NCI-H128 (cell line): ENCODE measurements around the gene PSMB2.
A peak's percentile ranks its signal among the peaks of the same experiment; 100 is the strongest.
"Not testable (repeated sequence)": the region's sequence is repeated elsewhere in the genome, so short reads cannot be mapped to it uniquely, and the experiment has no call there.

Experiments
- DNase-seq: peaks from one replicate; lab custom pipeline; 2025; ENCODE audit not compliant: unreplicated experiment; lab: John Stamatoyannopoulos, UW

Gene PSMB2

DNA sequence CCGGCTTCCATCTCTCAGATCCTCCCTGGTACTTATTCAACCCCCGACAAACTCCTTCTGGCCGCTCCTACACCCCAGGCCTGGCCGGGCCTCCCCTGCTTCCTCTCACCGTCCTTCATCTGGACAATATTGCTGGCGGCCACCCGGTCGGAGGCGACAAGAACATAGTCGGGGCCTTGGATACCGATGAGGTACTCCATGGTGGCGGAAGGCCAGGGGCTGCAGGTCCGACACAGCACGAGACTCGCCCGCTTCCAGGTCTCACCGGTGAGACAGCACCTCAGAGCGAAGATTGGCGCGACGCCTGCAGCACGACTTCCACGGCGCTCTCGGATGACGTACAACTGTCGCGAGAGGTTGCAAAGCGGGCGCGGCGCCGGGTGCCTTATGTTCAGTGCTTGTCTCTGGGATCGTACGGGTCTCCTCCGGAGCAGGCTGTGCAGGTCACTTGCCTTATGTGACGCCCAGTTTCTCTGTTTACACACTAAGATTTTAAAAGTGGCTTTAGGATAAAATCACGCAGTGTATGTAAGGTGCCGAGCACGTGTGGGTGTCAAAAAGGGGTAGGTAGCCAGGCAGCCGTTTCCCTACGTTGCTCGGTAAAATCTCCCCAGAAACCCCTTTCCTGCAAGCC, at the start of gene PSMB2:
Gene PSMB2, minus strand, starts transcription at position 294 of the 634 bp plus-strand sequence. Its CDS starts 94 bp downstream, at position 200.
- peak; percentile 97 for DNase-seq

DNA sequence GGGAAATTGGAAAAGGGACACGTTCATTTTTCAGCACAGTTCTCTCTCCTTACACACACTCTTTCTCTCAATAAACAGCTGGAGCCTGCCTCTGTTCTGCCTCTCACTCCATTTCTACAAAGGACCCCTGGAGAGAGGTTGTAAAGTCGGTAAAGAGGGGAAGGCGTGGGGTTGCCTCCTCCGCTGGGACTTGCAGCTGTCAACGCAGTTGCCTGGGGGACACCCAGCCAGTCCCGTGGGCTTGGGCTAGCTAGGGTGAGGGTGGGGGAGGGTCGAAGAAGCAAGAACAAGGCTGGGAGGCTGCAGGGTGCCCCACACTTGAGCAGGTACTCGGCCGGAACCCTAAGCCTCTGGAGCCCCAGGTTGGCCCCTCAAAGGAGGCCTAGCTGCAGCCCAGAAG, 49.8 kb upstream of the PSMB2 start:
- peak; percentile 30 for DNase-seq

- not testable (repeated sequence) for DNase-seq
Observed at GRCh38 chr1:35690103-35690502, 48.8 kb upstream of the PSMB2 start.

DNA sequence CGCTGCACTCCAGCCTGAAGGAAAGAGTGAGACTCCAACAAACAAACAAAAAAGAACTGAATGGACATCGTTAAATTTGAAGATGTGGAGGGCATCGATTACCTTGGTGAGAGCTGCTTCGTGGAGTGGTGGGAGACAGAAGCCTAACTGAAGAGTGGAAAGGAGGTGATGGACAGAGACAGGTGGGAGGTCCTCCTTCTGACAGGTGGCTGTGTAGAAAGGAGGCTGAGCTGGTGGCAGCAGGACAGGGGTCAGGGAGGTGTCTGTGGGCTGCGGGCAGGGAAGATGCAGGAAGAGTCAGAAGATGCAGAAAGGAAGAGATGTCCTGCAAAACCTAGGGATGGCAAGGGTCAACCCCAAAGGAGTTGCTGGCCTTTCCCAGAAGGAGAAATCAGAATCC, 46.8 kb upstream of the PSMB2 start:
- DNase-seq = no peak

DNA sequence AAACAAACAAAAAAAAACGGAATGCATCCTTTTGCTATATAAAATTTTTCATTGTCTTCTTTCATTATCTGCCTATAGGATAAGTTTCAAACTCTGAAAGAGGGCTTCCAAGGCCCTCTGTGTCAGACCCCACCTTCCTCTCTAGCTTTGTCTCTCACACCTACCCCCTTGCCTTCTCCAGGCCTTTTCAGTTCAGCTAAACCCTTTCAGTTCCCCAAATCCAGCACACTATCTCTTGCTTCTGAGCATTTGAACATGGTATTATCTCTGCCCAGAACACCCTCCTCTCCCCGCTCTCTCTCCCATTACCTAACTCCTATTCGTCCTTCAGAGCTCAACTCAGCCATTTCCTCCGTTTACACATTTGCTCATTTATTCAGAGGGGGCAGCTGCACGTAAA, 41.7 kb upstream of the PSMB2 start:
- no peak for DNase-seq

DNA sequence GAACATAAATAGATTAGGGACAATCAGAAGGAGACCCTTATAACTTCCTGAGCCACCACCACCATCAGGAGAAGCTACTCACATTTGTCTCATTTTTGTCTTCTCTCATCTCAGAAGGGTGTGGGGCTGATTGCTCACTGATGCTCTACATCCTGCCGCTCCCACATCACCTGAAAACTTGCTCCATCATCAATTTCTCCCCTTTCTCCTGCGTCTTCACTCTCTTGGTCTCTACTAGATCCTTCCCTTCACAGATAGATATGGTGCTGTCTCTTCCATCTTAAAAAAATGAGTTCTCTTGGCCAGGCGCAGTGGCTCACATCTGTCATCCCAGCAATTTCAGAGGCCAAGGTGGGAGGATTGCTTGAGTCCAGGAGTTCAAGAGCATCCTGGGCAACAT, 38.9 kb upstream of the PSMB2 start:
- DNase-seq = no peak

- no peak for DNase-seq
Observed at GRCh38 chr1:35675773-35676172, 34.4 kb upstream of the PSMB2 start.

DNA sequence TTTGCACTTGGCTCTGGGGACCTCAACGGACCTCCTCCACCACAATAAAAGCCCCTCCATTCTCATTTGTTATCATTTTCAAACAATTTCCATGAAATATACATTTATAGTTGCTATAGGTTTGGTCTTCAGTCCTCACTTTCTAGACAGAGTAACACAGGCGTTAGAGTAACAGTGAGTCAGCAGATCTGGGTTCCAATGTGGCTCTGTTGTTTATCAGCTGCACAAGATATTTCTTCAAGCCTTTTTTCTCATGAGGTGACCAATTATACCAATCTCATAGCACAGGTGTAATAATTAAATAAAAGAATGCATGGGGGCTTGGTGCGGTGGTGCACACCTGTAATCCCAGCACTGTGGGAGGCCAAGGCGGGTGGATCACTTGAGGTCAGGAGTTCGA, 32.8 kb upstream of the PSMB2 start:
- no peak for DNase-seq

DNA sequence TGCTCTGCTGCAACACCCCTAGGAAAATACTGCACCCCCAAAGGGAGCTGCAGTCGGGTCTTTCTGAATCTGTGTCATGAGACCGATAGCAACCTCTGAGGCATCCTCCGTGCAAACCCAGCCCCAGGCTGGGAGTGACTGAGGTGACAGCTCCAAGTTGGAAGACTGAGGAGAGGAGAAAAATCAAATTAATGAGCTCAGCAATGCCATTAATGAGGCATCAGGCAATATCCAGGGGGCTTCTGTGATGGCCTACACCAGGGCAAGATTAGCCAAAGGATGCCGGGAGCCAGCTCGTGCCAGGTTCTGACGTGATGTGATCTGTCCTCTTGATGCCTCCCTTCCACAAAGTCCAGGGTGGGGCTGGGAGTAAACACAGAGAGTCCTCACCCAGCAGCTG, 30.8 kb upstream of the PSMB2 start:
- no peak for DNase-seq

GRCh38 chr1:35668506-35668905, 27.2 kb upstream of the PSMB2 start:
- DNase-seq = no peak

DNA sequence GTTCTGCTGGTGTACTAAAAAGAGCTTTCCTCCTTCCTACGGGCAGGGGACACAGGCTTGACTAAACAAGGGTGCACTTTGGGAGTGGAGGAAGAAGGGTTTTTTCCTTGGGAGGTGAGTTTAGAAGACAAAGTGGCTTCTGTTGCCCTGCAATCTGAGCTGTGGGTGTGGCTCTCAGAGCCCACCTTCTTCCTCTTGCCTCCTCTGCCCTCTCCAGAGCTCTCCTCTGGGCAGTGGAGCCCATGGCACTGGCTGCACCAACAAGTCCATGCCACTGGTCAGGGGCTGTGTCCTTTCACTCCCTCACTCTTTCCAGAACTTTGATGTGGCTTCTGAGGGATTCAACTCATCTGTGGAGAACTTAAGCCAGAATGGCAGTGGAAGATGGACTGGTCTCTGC, 25.6 kb upstream of the PSMB2 start:
- DNase-seq = no peak

GRCh38 chr1:35666216-35666615, 24.9 kb upstream of the PSMB2 start:
- no peak for DNase-seq

DNA sequence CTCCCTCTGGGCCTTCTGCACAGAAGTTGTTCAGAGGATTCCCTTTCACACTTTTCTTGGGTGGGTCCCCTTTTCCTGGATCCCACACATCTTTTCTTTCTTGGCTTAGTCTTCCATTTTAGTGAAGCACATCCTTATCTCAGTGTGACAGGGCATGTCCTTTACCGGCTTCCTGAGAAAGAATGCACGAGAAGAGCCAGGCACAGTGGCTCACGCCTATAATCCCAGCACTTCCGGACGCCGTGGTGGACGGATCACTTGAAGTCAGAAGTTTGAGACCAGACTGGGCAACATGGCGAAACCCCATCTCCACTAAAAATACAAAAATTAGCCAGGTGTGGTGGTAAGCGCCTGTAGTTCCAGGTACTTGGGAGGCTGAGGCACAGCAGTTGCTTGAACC, 22.1 kb upstream of the PSMB2 start:
- DNase-seq = no peak

DNA sequence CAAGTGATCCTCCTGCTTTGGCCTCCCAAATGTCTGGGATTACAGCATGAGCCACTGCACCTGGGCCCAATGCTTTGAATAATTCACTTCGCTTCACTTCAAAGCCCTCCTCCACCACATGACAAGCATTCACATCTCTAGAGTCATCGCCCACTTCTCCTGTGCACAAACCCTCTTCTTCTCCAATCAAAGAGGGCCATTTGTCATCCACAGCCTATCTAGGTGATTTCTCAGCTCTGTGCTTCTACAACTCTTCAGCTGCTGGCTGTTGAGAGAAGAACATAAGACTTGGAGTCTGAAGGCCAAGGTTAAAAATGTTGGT, 20.1 kb upstream of the PSMB2 start:
- DNase-seq = no peak

- no peak for DNase-seq
Observed at GRCh38 chr1:35660581-35661473, 19.5 kb upstream of the PSMB2 start.

DNA sequence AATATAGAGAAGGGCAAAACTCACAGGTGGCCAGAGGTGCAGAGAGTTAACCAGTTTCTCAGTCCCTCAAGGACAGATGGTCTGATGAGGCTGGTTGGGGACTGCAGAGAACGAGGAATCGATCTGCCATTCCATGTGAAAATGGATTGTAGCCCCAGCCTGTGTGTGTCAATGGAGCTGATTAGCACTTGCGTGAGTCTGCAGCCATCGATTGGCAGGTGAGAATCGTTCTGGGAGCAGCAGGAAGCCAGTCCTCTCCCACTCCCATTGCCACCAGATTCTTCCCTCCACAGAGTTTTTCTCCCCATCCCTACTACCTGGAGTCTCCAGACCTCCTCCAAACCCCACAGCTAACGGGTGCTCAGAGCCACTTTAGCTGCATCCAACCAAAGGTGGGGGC, 18.3 kb upstream of the PSMB2 start:
- no peak for DNase-seq

DNA sequence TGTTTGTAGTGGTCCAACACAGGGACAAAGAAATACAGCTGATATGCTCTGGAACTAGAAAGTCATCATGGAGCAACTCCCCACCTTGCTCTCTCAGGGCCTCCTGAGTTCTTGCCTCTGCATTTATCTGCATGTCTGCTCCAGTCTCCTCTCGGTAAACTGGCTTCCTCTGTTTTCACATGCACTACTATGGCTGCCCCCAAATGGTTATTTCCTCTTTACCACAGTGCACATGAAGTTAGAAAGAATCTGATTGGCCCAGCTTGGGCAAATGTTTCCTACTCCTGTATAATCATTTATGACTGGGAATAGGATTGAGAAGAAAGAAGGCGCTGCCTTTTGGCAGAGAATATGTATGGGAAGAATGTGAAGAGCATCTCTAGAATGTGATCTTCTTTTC, 16.5 kb upstream of the PSMB2 start:
- DNase-seq = no peak

DNA sequence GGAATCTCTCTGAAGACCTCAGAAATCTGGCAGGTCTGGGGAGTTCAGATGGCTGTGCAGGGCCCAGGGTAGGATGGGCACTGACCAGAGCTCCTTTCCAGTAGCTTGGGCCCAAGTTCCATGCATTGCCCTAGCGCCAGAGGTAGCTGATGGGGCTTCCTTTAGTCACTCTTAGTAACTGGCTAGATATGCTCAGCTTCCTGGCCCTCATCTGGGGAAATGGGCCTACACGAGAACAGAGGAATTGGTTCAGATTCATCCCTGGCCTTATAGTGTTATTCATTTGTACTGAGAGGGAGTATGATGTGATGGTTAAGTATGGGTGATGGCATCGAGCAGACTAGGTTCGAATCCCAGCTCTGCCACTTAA, 15.5 kb upstream of the PSMB2 start:
- no peak for DNase-seq

- no peak for DNase-seq
Observed at GRCh38 chr1:35656148-35656862, 15.0 kb upstream of the PSMB2 start.

DNA sequence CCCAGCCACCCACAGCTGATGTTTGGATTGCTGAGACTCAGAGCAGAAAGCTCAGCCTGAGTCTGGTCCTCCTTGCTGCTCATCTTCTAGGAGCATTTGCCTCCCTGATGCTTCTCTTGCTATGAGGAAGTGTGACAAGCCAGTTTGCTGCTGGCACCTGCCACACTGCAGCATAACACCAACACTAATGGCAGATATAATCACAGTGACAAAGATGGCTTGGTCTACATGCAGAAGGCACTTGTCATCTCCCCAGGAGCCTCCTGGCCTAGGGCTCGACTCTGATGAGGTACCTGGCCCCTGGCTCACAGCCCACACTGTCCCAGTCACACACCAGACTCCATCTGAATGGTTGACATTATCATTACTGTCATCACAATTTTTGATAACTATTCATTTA, 13.9 kb upstream of the PSMB2 start:
- DNase-seq = no peak

- DNase-seq = no peak
Observed at GRCh38 chr1:35650416-35650815, 9.1 kb upstream of the PSMB2 start.

DNA sequence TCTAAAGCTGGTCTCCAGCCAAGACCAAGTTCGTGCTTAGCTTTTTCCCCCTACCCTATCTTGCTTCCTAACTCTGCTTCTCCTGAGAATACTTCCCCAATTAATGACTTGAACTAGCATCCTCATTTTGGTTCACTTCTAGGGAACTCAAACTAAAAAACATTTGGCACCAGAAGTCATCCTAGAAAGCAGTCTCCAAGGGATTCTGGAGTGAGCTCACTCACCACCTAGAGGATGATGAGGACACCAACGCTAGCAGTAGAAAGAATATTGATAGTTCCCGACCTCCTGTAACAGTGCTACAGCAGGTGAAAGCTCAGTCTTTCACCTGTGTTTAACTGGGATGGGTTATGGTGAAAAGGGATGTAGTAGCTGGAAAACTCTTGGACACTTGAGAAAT, 4.7 kb upstream of the PSMB2 start:
- no peak for DNase-seq
